ENCODE measurements around the gene TBC1D21.

TBC1D21 gene

GRCh38 chr15:73862276-73862675 is 11.1 kb upstream of the TBC1D21 start:
- DNase-seq: no peak

GRCh38 chr15:73865379-73865778 is 8.0 kb upstream of the TBC1D21 start:
- DNase-seq: no peak

- no peak for DNase-seq
These were observed 7.5 kb upstream of the TBC1D21 start for GRCh38 chr15:73865904-73866303.

GRCh38 chr15:73866481-73866880 is 6.9 kb upstream of the TBC1D21 start:
- DNase-seq: no peak

- no peak for DNase-seq
These were observed 6.4 kb upstream of the TBC1D21 start for GRCh38 chr15:73866881-73867410.

- DNase-seq: no peak
These were observed 5.9 kb upstream of the TBC1D21 start for GRCh38 chr15:73867426-73867825.

- DNase-seq: no peak
These were observed 5.4 kb upstream of the TBC1D21 start for GRCh38 chr15:73867956-73868355.

- no peak for DNase-seq
These were observed 4.0 kb upstream of the TBC1D21 start for GRCh38 chr15:73869216-73869995.

- DNase-seq: no peak
These were observed 2.5 kb upstream of the TBC1D21 start for GRCh38 chr15:73870700-73871408.

GRCh38 chr15:73872346-73872745 is 1.0 kb upstream of the TBC1D21 start:
- DNase-seq: no peak

GRCh38 chr15:73873889-73874511 is 636 bp downstream of the TBC1D21 start:
- DNase-seq: no peak

- DNase-seq: no peak
These were observed 6.1 kb downstream of the TBC1D21 start for GRCh38 chr15:73879426-73879825.

- DNase-seq: no peak
These were observed 8.4 kb downstream of the TBC1D21 start for GRCh38 chr15:73881579-73882320.

- DNase-seq: no peak
These were observed 9.5 kb downstream of the TBC1D21 start for GRCh38 chr15:73882761-73883419.

GRCh38 chr15:73884159-73884558 is 10.8 kb downstream of the TBC1D21 start:
- DNase-seq: no peak

- no peak for DNase-seq
These were observed 12.8 kb downstream of the TBC1D21 start for GRCh38 chr15:73885954-73886700.

- no peak for DNase-seq
These were observed 13.5 kb downstream of the TBC1D21 start for GRCh38 chr15:73886717-73887345.

- DNase-seq: no peak
These were observed 14.1 kb downstream of the TBC1D21 start for GRCh38 chr15:73887481-73887880.

- no peak for DNase-seq
These were observed 15.1 kb downstream of the TBC1D21 start for GRCh38 chr15:73888224-73889041.

- no peak for DNase-seq
These were observed 15.8 kb downstream of the TBC1D21 start for GRCh38 chr15:73889053-73889761.

Measured in SIG-M5 (cell line).